IMR-90 (cell line): ENCODE measurements around the gene MYRFL. TPM values are rescaled to one million over a fixed set of nuclear protein-coding genes. Genes with fewer than 3 reads are reported as not detected.

Experiments
- ATAC-seq: fragments of 200-7000 bp; cut with Tn5 transposase; 2 replicates; pipeline ENCODE4 v1.9.1; 2020; ENCODE audit warnings: low read depth, mild to moderate bottlenecking, moderate library complexity
- BruUV-seq: library from RNA; stranded (reverse); fragments of 400-500 nt; replicated peaks from 2 replicates; lab custom pipeline; 2021; lab: Mats Ljungman, UMichigan
- CTCF ChIA-PET: fragments of 300-600 bp; formaldehyde crosslinking; extraction: SDS; loops from one replicate; lab custom pipeline; 2021; ENCODE audit warnings: antibody characterized with exemption; lab: Yijun Ruan, JAX
- POLR2A ChIA-PET: fragments of 300-600 bp; sonication (Branson Sonifier 250); formaldehyde crosslinking; loops from one replicate; lab custom pipeline; 2022; ENCODE audit warnings: antibody characterized with exemption; ENCODE audit not compliant: unreplicated experiment; lab: Charles Lee
- DNase-seq: peaks from one replicate; pipeline ENCODE4 v3.0.0; 2013
- H2AFZ ChIP-seq: replicated peaks from 2 replicates; pipeline ENCODE3; 2013; ENCODE audit warnings: low read length, mild to moderate bottlenecking; ENCODE audit not compliant: poor library complexity
- H2AK5ac ChIP-seq: 2 replicates; pipeline ENCODE4 v1.6.1; 2013; ENCODE audit warnings: low read depth, low read length, inconsistent platforms
- H2AK9ac ChIP-seq: replicated peaks from 2 replicates; pipeline ENCODE3; 2013; ENCODE audit warnings: mild to moderate bottlenecking, low read depth, low read length, moderate library complexity; ENCODE audit not compliant: poor library complexity
- H2BK120ac ChIP-seq: 2 replicates; pipeline ENCODE4 v1.6.1; 2013; ENCODE audit warnings: low read depth, low read length, inconsistent platforms
- H2BK15ac ChIP-seq: 3 replicates; pipeline ENCODE4 v1.6.1; 2013; ENCODE audit warnings: low read depth, low read length, inconsistent platforms
- H2BK20ac ChIP-seq: 2 replicates; pipeline ENCODE4 v1.6.1; 2013; ENCODE audit warnings: low read depth, mild to moderate bottlenecking, inconsistent platforms, low read length, moderate library complexity
- H2BK5ac ChIP-seq: 2 replicates; pipeline ENCODE4 v1.6.1; 2013; ENCODE audit warnings: mild to moderate bottlenecking, low read depth, low read length, inconsistent platforms; ENCODE audit not compliant: poor library complexity, severe bottlenecking
- H3K14ac ChIP-seq: replicated peaks from 2 replicates; pipeline ENCODE4 v1.6.1; 2013; ENCODE audit warnings: low read depth, low read length, inconsistent platforms
- H3K18ac ChIP-seq: 2 replicates; pipeline ENCODE4 v1.6.1; 2013; ENCODE audit warnings: low read depth, low read length, control low read depth
- H3K23ac ChIP-seq: 2 replicates; pipeline ENCODE4 v1.6.1; 2013; ENCODE audit warnings: low read depth, low read length, inconsistent platforms
- H3K27ac ChIP-seq: 2 replicates; pipeline ENCODE4 v1.5.1; 2013; ENCODE audit warnings: mild to moderate bottlenecking, control low read depth, low read length; ENCODE audit not compliant: insufficient read depth
- H3K27me3 ChIP-seq: 2 replicates; pipeline ENCODE4 v1.6.1; 2013; ENCODE audit warnings: low read length; ENCODE audit not compliant: control insufficient read depth, insufficient read depth
- H3K36me3 ChIP-seq: 2 replicates; pipeline ENCODE4 v1.6.1; 2013; ENCODE audit warnings: low read length, mixed read lengths; ENCODE audit not compliant: control insufficient read depth, insufficient read depth
- H3K4ac ChIP-seq: 2 replicates; pipeline ENCODE4 v1.6.1; 2013; ENCODE audit warnings: low read depth, low read length, inconsistent platforms
- H3K4me1 ChIP-seq: 2 replicates; pipeline ENCODE4 v1.6.1; 2013; ENCODE audit warnings: low read length, mixed read lengths; ENCODE audit not compliant: control insufficient read depth, insufficient read depth
- H3K4me2 ChIP-seq: 2 replicates; pipeline ENCODE4 v1.6.1; 2013; ENCODE audit warnings: low read depth, mild to moderate bottlenecking, control low read depth, low read length, moderate library complexity
- H3K4me3 ChIP-seq: 2 replicates; pipeline ENCODE4 v1.5.1; 2013; ENCODE audit warnings: low read depth, mild to moderate bottlenecking, control low read depth, low read length, moderate library complexity; ENCODE audit not compliant: insufficient read depth
- H3K56ac ChIP-seq: 2 replicates; pipeline ENCODE4 v1.6.1; 2013; ENCODE audit warnings: low read length, inconsistent platforms; ENCODE audit not compliant: insufficient read depth; ENCODE audit errors: extremely low read depth
- H3K79me1 ChIP-seq, 2 experiments: 2 replicates each; pipeline ENCODE4 v1.6.1; 2013; ENCODE audit warnings: low read length in 2 of 2, inconsistent platforms in 1 of 2, low read depth in 1 of 2
- H3K9ac ChIP-seq: 2 replicates; pipeline ENCODE4 v1.6.1; 2013; ENCODE audit warnings: low read depth, low read length, control low read depth
- H3K9me1 ChIP-seq: 2 replicates; pipeline ENCODE4 v1.6.1; 2013; ENCODE audit warnings: low read length, inconsistent platforms; ENCODE audit not compliant: insufficient read depth
- H3K9me3 ChIP-seq: 2 replicates; pipeline ENCODE4 v1.6.1; 2013; ENCODE audit warnings: low read length; ENCODE audit not compliant: control insufficient read depth, insufficient read depth
- H4K20me1 ChIP-seq: 2 replicates; pipeline ENCODE4 v1.6.1; 2013; ENCODE audit warnings: low read length, inconsistent platforms; ENCODE audit not compliant: insufficient read depth
- H4K5ac ChIP-seq: 2 replicates; pipeline ENCODE4 v1.6.1; 2013; ENCODE audit warnings: mild to moderate bottlenecking, low read depth, low read length, control low read depth
- H4K8ac ChIP-seq, 2 experiments: 2 replicates each; pipeline ENCODE4 v1.6.1; 2013; ENCODE audit warnings: low read depth in 2 of 2, low read length in 2 of 2, control low read depth in 1 of 2, inconsistent platforms in 1 of 2
- H4K91ac ChIP-seq: 2 replicates; pipeline ENCODE4 v1.6.1; 2013; ENCODE audit warnings: low read depth, low read length, inconsistent platforms; ENCODE audit not compliant: insufficient read depth
- BHLHE40 ChIP-seq: fragments of 150-350 bp; IDR thresholded peaks from 2 replicates; pipeline ENCODE4 v1.6.1; 2016; ENCODE audit warnings: mild to moderate bottlenecking, low read depth, low read length
- CEBPB ChIP-seq: IDR thresholded peaks from 2 replicates; pipeline ENCODE4 v1.6.1; 2012; ENCODE audit warnings: low read depth, low read length, improper control_type of control experiment
- CHD1 ChIP-seq: IDR thresholded peaks from 2 replicates; pipeline ENCODE4 v1.6.1; 2012; ENCODE audit warnings: low read depth, low read length, improper control_type of control experiment
- CTCF ChIP-seq: conservative IDR thresholded peaks from 2 replicates; pipeline ENCODE4 v1.5.1; 2012; ENCODE audit warnings: mild to moderate bottlenecking, low read depth, low read length, improper control_type of control experiment
- MAFK ChIP-seq: IDR thresholded peaks from 2 replicates; pipeline ENCODE4 v1.6.1; 2012; ENCODE audit warnings: low read depth, low read length, improper control_type of control experiment
- MXI1 ChIP-seq: IDR thresholded peaks from 2 replicates; pipeline ENCODE4 v1.6.1; 2012; ENCODE audit warnings: low read depth, mild to moderate bottlenecking, low read length, moderate library complexity, borderline replicate concordance
- NFE2L2 ChIP-seq: fragments of 150-350 bp; IDR thresholded peaks from 2 replicates; pipeline ENCODE4 v1.6.1; 2016; ENCODE audit warnings: low read depth, mild to moderate bottlenecking, low read length
- POLR2A ChIP-seq: IDR thresholded peaks from 2 replicates; pipeline ENCODE4 v1.6.1; 2012; ENCODE audit warnings: mild to moderate bottlenecking, low read depth, low read length
- RAD21 ChIP-seq: IDR thresholded peaks from 2 replicates; pipeline ENCODE4 v1.6.1; 2012; ENCODE audit warnings: low read length, improper control_type of control experiment
- RCOR1 ChIP-seq: IDR thresholded peaks from 2 replicates; pipeline ENCODE4 v1.6.1; 2012; ENCODE audit warnings: mild to moderate bottlenecking, low read length, improper control_type of control experiment; ENCODE audit not compliant: insufficient replicate concordance
- RFX5 ChIP-seq: IDR thresholded peaks from 2 replicates; pipeline ENCODE4 v1.8.0; 2012; ENCODE audit warnings: low read depth, mild to moderate bottlenecking, low read length, moderate library complexity
- SMC3 ChIP-seq: fragments of 150-350 bp; IDR thresholded peaks from 2 replicates; pipeline ENCODE4 v1.6.1; 2016; ENCODE audit warnings: low read depth, mild to moderate bottlenecking, antibody characterized with exemption, low read length, moderate library complexity
- USF2 ChIP-seq: fragments of 150-350 bp; IDR thresholded peaks from 2 replicates; pipeline ENCODE4 v1.6.1; 2017; ENCODE audit warnings: mild to moderate bottlenecking, antibody characterized with exemption, low read length, low read depth
- WGBS, 2 experiments: methylation state at CpG; one replicate each; pipeline versions ENCODE4 v1.1.5 to v1.1.7; 2013; ENCODE audit warnings: missing lambda C conversion rate in 2 of 2; ENCODE audit not compliant: insufficient read length in 1 of 2; ENCODE audit errors: extremely low coverage in 2 of 2; 5-methylcytosine and 5-hydroxymethylcytosine counted together
- dilution Hi-C: fragments of 300-500 bp; cut with HindIII; formaldehyde crosslinking; loops from one replicate; pipeline ENCODE4 v1.14.3; 2018; ENCODE audit warnings: low sequenced_read_pairs; ENCODE audit not compliant: unreplicated experiment
- in situ Hi-C: fragments of 300-500 bp; cut with MboI; formaldehyde crosslinking; loops from 3 replicates; pipeline ENCODE4 v1.14.3; 2019; ENCODE audit warnings: low sequenced_read_pairs, inconsistent platforms, mixed read lengths
- intact Hi-C: fragments of 100-400 bp; cut with micrococcal nuclease; formaldehyde crosslinking; loops from 2 replicates; pipeline ENCODE4 v1.10.0; 2022
- polyA plus RNA-seq, 3 experiments: library from polyadenylated mRNA; depleted of rRNA; stranded (reverse); fragments of >200 nt; gene quantifications; 2 replicates each; pipeline ENCODE4 v1.2.3, GENCODE V29; 2012; ENCODE audit warnings: low replicate concordance in 1 of 3
- total RNA-seq: library from RNA; depleted of rRNA; stranded (reverse); fragments of >200 nt; gene quantifications from 2 replicates; pipeline ENCODE4 v1.2.3, GENCODE V29; 2012
- TF ChIP-seq, protein P1 (sequence below): fragments of 150-350 bp; IDR thresholded peaks from 2 replicates; pipeline ENCODE4 v1.6.1; 2016; ENCODE audit warnings: low read depth, mild to moderate bottlenecking, low read length, moderate library complexity, borderline replicate concordance

Gene MYRFL
- total and polyA plus RNA-seq, 2 of the 4 experiments (the other 2 are of a cell fraction) = not detected

DNA sequence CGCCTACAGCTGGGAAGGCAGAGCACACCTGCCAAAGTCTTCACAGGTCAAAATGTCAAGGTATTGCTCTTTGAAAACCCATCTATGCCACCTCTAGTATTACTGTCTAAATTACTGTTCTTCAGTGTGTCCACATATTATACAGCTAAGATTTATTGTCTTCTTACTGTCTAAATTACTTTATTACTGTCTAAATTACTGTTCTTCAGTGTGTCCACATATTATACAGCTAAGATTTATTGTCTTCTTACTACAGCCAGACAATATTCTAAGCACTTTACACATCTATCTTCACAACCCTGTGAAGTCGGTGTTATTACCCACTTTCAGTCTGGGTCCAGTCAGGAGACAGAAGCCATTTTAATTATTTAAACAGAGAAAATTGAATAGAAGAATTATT, 173.9 kb downstream of the MYRFL start:
- H3K36me3 ChIP-seq = no peaks in the 10 kb centered on the region
- H2AFZ ChIP-seq = no peak overlapping the region
- H2AK9ac ChIP-seq = no peak overlapping the region
- H3K27ac ChIP-seq = no peak overlapping the region
- ChIA-PET POLR2A (no interaction called here), CTCF (no interaction called here)
- H2AK5ac ChIP-seq = no peak overlapping the region
- H3K56ac ChIP-seq = no peak overlapping the region
- H3K4me3 ChIP-seq = no peak overlapping the region
- in situ Hi-C loops = no loop called here
- no peak overlapping the region for H2BK120ac ChIP-seq
- WGBS, 2 experiments = no CpG with 5 or more reads among the region's 2 CpGs
- H4K20me1 ChIP-seq = no peaks in the 10 kb centered on the region
- no peak overlapping the region for H3K9ac ChIP-seq
- BruUV-seq = no TSS peak
- no peaks in the 10 kb centered on the region; the same call in 1 of the 2 replicates for H3K27me3 ChIP-seq
- no peak overlapping the region for H3K14ac ChIP-seq
- no peak overlapping the region for H3K4me2 ChIP-seq
- no peak for DNase-seq
- no peaks in the 10 kb centered on the region for H3K4me1 ChIP-seq
- no peak overlapping the region for H2BK15ac ChIP-seq
- H3K18ac ChIP-seq = no peak overlapping the region
- no peak for TF ChIP-seq RAD21
- no peak for TF ChIP-seq MAFK
- TF ChIP-seq, protein P1, sequence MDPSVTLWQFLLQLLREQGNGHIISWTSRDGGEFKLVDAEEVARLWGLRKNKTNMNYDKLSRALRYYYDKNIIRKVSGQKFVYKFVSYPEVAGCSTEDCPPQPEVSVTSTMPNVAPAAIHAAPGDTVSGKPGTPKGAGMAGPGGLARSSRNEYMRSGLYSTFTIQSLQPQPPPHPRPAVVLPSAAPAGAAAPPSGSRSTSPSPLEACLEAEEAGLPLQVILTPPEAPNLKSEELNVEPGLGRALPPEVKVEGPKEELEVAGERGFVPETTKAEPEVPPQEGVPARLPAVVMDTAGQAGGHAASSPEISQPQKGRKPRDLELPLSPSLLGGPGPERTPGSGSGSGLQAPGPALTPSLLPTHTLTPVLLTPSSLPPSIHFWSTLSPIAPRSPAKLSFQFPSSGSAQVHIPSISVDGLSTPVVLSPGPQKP = no peak
- no peak for TF ChIP-seq RCOR1
- TF ChIP-seq CEBPB = no peak
- no peak for TF ChIP-seq CTCF
- TF ChIP-seq CHD1 = no peak
- TF ChIP-seq MXI1 = no peak
- TF ChIP-seq USF2 = no peak
- no peak for TF ChIP-seq POLR2A
- no peak for TF ChIP-seq BHLHE40
- TF ChIP-seq SMC3 = no peak
- no peak for TF ChIP-seq NFE2L2
- no peak for TF ChIP-seq RFX5
- no peaks in the 10 kb centered on the region for H3K9me1 ChIP-seq
- H3K4ac ChIP-seq = no peak overlapping the region
- no peak overlapping the region for H3K23ac ChIP-seq
- ATAC-seq = no peak
- no peaks in the 10 kb centered on the region for H3K9me3 ChIP-seq
- H2BK20ac ChIP-seq = no peak overlapping the region
- dilution Hi-C loops = no loop called here
- H3K79me1 ChIP-seq = no peaks in the 10 kb centered on the region
- no peak overlapping the region for H2BK5ac ChIP-seq
- no peak overlapping the region for H4K5ac ChIP-seq
- intact Hi-C loops = no loop called here
- H4K8ac ChIP-seq = no peak overlapping the region
- H4K91ac ChIP-seq = no peak overlapping the region
